ENCODE measurements around the gene NTF4.

NTF4 gene

GRCh38 chr19:49014123-49014869, 50.3 kb downstream of the NTF4 start:
- in situ Hi-C loops (cut with MboI; ENCODE audit: low pct_unique_long_range_greater_than_20kb, low sequenced_read_pairs): no loop called here
- no peak for DNase-seq

GRCh38 chr19:49011194-49011593, 53.4 kb downstream of the NTF4 start:
- in situ Hi-C loops (cut with MboI; ENCODE audit: low pct_unique_long_range_greater_than_20kb, low sequenced_read_pairs): no loop called here
- DNase-seq: no peak

All from KBM-7 (cell line).